ENCODE results near the gene KPTN. TPM values are rescaled to one million over a fixed set of nuclear protein-coding genes. Genes with fewer than 3 reads are reported as not detected.

The KPTN gene
- 8.0 and 18.3 TPM in 2 replicates for total RNA-seq (2014; rRNA removed)
- Bru-seq, nascent RNA = percentile 43 among the genes with signal in this experiment
- percentile 62 among the genes with signal in this experiment for BruChase-seq, experiment 1, labeled RNA remaining after a 6-hour chase
- BruChase-seq, experiment 2, labeled RNA remaining after a 2-hour chase = percentile 52 among the genes with signal in this experiment
- long read RNA-seq, transcript KPTN-201 (12 exons, 1,691 nt) = major isoform, 15 of 29 reads
- long read RNA-seq, partial matches to known transcripts = 4 of 29 reads
- long read RNA-seq, other reads (novel, unspliced or antisense) = 10 of 29 reads

GRCh38 chr19:47483800-47484690, at the start of gene KPTN:
TSS of gene KPTN (minus strand) at chr19:47484219. CDS start at chr19:47484160, 59 bp downstream.
- TF ChIP-seq EZH2phosphoT487 (IDR thresholded peaks at IDR 0.05; ENCODE audit: borderline replicate concordance, low read length) = no peak
- peak; percentile 92 for TF ChIP-seq CTCF (conservative IDR thresholded peaks at IDR 0.05; ENCODE audit: low read depth, low read length)
- no peak for TF ChIP-seq EZH2 (IDR thresholded peaks at IDR 0.05; ENCODE audit: low read length, unreplicated experiment)
- Histone ChIP-seq H4K20me1 (ENCODE audit: low read length) (no peaks in the 10 kb centered on the region), H3K9ac (ENCODE audit: low read length) (peak within 1 kb of the TSS; percentile 86), H3K4me2 (ENCODE audit: low read length) (peak within 1 kb of the TSS; percentile 90), H3K9me2 (replicated peaks; ENCODE audit: low read length) (no peaks in the 10 kb centered on the region), H3K4me1 (ENCODE audit: insufficient read depth, low read length) (no peaks in the 10 kb centered on the region), H3K4me3 (ENCODE audit: low read length) (peak within 1 kb of the TSS; percentile 89), H3K36me3 (ENCODE audit: low read depth, low read length) (no peaks in the 10 kb centered on the region), H3K9me3 (ENCODE audit: low read length) (no peaks in the 10 kb centered on the region), H3F3A (ENCODE audit: low read length, unreplicated experiment) (no peaks in the 10 kb centered on the region), H3K27me3 (ENCODE audit: low read length) (no peaks in the 10 kb centered on the region), H3K79me2 (ENCODE audit: low read length) (no peaks in the 10 kb centered on the region), H2AFZ (ENCODE audit: low read length) (peak within 1 kb of the TSS; percentile 87), H3K27ac (ENCODE audit: low read length) (peak within 1 kb of the TSS; percentile 60)
- intact Hi-C loops (cut with micrococcal nuclease) = no loop called here
- ATAC-seq (peak; percentile 80), DNase-seq (peak; percentile 80)
- ChIA-PET POLR2A (ENCODE audit: unreplicated experiment) (interaction anchor here (0.6 to 0.7 kb wide), 2 partner anchors 177 to 385 kb away, joined by 3 to 4 read pairs; no protein-coding TSS in a partner anchor), CTCF (interaction anchor here (0.5 to 1.1 kb wide), 2 partner anchors 31 to 74 kb away, joined by 3 to 7 read pairs; partner anchors contain the start of gene NAPA)
- BruUV-seq (replicated peaks) = TSS peak; percentile 78

- no peaks in the 10 kb centered on the region for H3K79me2 ChIP-seq (ENCODE audit: low read length)
- H3K9ac ChIP-seq (ENCODE audit: low read length) = no peak overlapping the region
- H3K9me3 ChIP-seq (ENCODE audit: low read length) = no peaks in the 10 kb centered on the region
- no peak overlapping the region for H3K27ac ChIP-seq (ENCODE audit: low read length)
- ATAC-seq (no peak), DNase-seq (no peak)
- H3K4me2 ChIP-seq (ENCODE audit: low read length) = no peak overlapping the region
- ChIA-PET POLR2A (ENCODE audit: unreplicated experiment) (no interaction called here), CTCF (interaction anchor here (1.0 kb wide), 1 partner anchor 95 kb away, joined by 4 read pairs; no protein-coding TSS in a partner anchor)
- no peaks in the 10 kb centered on the region for H3K36me3 ChIP-seq (ENCODE audit: low read depth, low read length)
- H3K27me3 ChIP-seq (ENCODE audit: low read length) = no peaks in the 10 kb centered on the region
- intact Hi-C loops (cut with micrococcal nuclease) = no loop called here
- no peaks in the 10 kb centered on the region for H3K9me2 ChIP-seq (replicated peaks; ENCODE audit: low read length)
- BruUV-seq (replicated peaks) = no TSS peak
- H4K20me1 ChIP-seq (ENCODE audit: low read length) = no peaks in the 10 kb centered on the region
- no peak overlapping the region for H2AFZ ChIP-seq (ENCODE audit: low read length)
- no peaks in the 10 kb centered on the region for H3K4me1 ChIP-seq (ENCODE audit: insufficient read depth, low read length)
- H3F3A ChIP-seq (ENCODE audit: low read length, unreplicated experiment) = no peaks in the 10 kb centered on the region
- no peak overlapping the region for H3K4me3 ChIP-seq (ENCODE audit: low read length)
- no peak for TF ChIP-seq CTCF (conservative IDR thresholded peaks at IDR 0.05; ENCODE audit: low read depth, low read length)
- no peak for TF ChIP-seq EZH2phosphoT487 (IDR thresholded peaks at IDR 0.05; ENCODE audit: borderline replicate concordance, low read length)
- no peak for TF ChIP-seq EZH2 (IDR thresholded peaks at IDR 0.05; ENCODE audit: low read length, unreplicated experiment)
Measured at GRCh38 chr19:47531640-47532387, 47.8 kb upstream of the KPTN start.

Data from PC-3 (cell line).